Tibial nerve (tissue), 4 donors: ENCODE data around the gene SEC16B.

Source experiments
- CTCF ChIP-seq, 5 experiments: fragments of 200-600 bp in 3 of 5; fragments of 450-650 bp in 2 of 5; sonication (generic) in 3 of 5; IDR thresholded peaks; one replicate each; pipeline ENCODE4 v1.5.1; 2016 to 2019; ENCODE audit warnings: antibody characterized with exemption in 5 of 5, mild to moderate bottlenecking in 3 of 5, moderate library complexity in 2 of 5
- EP300 ChIP-seq, 2 donors: sonication (generic); formaldehyde crosslinking; IDR thresholded peaks; one replicate each; pipeline ENCODE4 v1.6.1; 2017; ENCODE audit warnings: antibody characterized with exemption in 2 of 2, mild to moderate bottlenecking in 1 of 2
- POLR2A ChIP-seq, 2 donors: fragments of 450-650 bp; IDR thresholded peaks; one replicate each; pipeline ENCODE4 v1.6.1; 2017; ENCODE audit warnings: antibody characterized with exemption in 2 of 2, mild to moderate bottlenecking in 2 of 2, moderate library complexity in 2 of 2

GRCh38 chr1:177965293-177965692 is 4.6 kb downstream of the SEC16B start:
- TF ChIP-seq POLR2A (IDR thresholded peaks at IDR 0.05): no peak
- TF ChIP-seq CTCF (IDR thresholded peaks at IDR 0.05): no peak
- TF ChIP-seq EP300 (IDR thresholded peaks at IDR 0.05): no peak
